Lung (tissue), 12 donors: ENCODE data around the gene CPSF3. TPM values are rescaled to one million over a fixed set of nuclear protein-coding genes. Genes with fewer than 3 reads are reported as not detected.
A peak's percentile ranks its signal among the peaks of the same experiment; 100 is the strongest.
"Not testable (repeated sequence)": the region's sequence is repeated elsewhere in the genome, so short reads cannot be mapped to it uniquely, and the experiment has no call there.

ENCODE experiments used
- ATAC-seq: fragments of 200-7000 bp; cut with Tn5 transposase; one replicate; pipeline ENCODE4 v1.9.1; 2020; ENCODE audit warnings: moderate number of reproducible peaks; ENCODE audit not compliant: insufficient read depth, low FRiP score
- DNase-seq, 3 donors: peaks; one replicate each; pipeline ENCODE4 v3.0.0-alpha.2; 2013 to 2017
- H3K27ac ChIP-seq, 2 donors: one replicate each; pipeline ENCODE4 v1.5.1; 2013; ENCODE audit warnings: mild to moderate bottlenecking in 2 of 2, moderate library complexity in 2 of 2, control low read depth in 1 of 2, inconsistent platforms in 1 of 2, low read depth in 1 of 2, low read length in 1 of 2
- H3K27me3 ChIP-seq, 3 donors: one replicate each; pipeline ENCODE4 v1.5.1; 2013; ENCODE audit warnings: low read length in 2 of 3; ENCODE audit not compliant: control insufficient read depth in 3 of 3, insufficient read depth in 3 of 3
- H3K36me3 ChIP-seq, 4 donors: one replicate each; pipeline ENCODE4 v1.5.1; 2013; ENCODE audit warnings: low read length in 4 of 4, mild to moderate bottlenecking in 1 of 4, moderate library complexity in 1 of 4; ENCODE audit not compliant: control insufficient read depth in 4 of 4, insufficient read depth in 4 of 4
- H3K4me1 ChIP-seq, 5 donors: one replicate each; pipeline ENCODE4 v1.5.1; 2013; ENCODE audit warnings: low read length in 5 of 5, mild to moderate bottlenecking in 2 of 5, moderate library complexity in 1 of 5; ENCODE audit not compliant: control insufficient read depth in 5 of 5, insufficient read depth in 5 of 5
- H3K4me3 ChIP-seq: one replicate; pipeline ENCODE4 v1.5.1; 2013; ENCODE audit warnings: mild to moderate bottlenecking, control low read depth, moderate library complexity
- H3K9ac ChIP-seq, 2 donors: one replicate each; pipeline ENCODE4 v1.5.1; 2013; ENCODE audit warnings: low read length in 2 of 2, control low read depth in 1 of 2; ENCODE audit not compliant: insufficient read depth in 1 of 2
- H3K9me3 ChIP-seq, 4 donors: one replicate each; pipeline ENCODE4 v1.5.1; 2013; ENCODE audit warnings: low read length in 3 of 4, mild to moderate bottlenecking in 1 of 4, moderate library complexity in 1 of 4; ENCODE audit not compliant: control insufficient read depth in 4 of 4, insufficient read depth in 3 of 4
- WGBS, 2 donors: extraction: QIAGEN DNeasy Blood & Tissue Kit; methylation state at CpG; one replicate each; pipeline ENCODE4 v1.1.7; 2013; 5-methylcytosine and 5-hydroxymethylcytosine counted together
- polyA plus RNA-seq, 2 donors: library from polyadenylated mRNA; stranded (reverse); fragments of 200-250 nt; gene quantifications; one replicate each; pipeline ENCODE4 v1.2.1, GENCODE V29; 2013
- total RNA-seq, 2 donors: library from RNA; depleted of rRNA in 1 of 2; stranded (reverse); fragments of >200 nt in 1 of 2; gene quantifications; one replicate each; pipeline ENCODE4 v1.2.1, GENCODE V29; 2014 to 2021
- TF ChIP-seq, protein P1 (sequence below): IDR thresholded peaks from 2 replicates; pipeline ENCODE4 v1.5.1; 2012; ENCODE audit warnings: mild to moderate bottlenecking; ENCODE audit errors: control extremely low read depth, extremely low read depth
- donor health status: control.
- donor health status: control.
- donor health status: Bipolar disorder and iron deficiency.
- donor health status: healthy.
- donor health status: DM: yes; HTN: yes; CAD: no.

Gene CPSF3
- total and polyA plus RNA-seq, 4 donors, result 15.6 to 25.9 (median 20.8) TPM

- no peak overlapping the region for H3K4me3 ChIP-seq
- H3K4me1 ChIP-seq, result peaks cover 0 to 5% (median 0%) of the 10 kb centered on the region in 5 donors
- H3K27ac ChIP-seq, result peak overlapping the region in 1 of 2 donors; percentile 2
- peak overlapping the region in 1 of 2 donors; percentile 5 for H3K9ac ChIP-seq
- DNase-seq (peak in 1 of 3 donors; percentile 16), ATAC-seq (no peak)
- TF ChIP-seq, protein P1, sequence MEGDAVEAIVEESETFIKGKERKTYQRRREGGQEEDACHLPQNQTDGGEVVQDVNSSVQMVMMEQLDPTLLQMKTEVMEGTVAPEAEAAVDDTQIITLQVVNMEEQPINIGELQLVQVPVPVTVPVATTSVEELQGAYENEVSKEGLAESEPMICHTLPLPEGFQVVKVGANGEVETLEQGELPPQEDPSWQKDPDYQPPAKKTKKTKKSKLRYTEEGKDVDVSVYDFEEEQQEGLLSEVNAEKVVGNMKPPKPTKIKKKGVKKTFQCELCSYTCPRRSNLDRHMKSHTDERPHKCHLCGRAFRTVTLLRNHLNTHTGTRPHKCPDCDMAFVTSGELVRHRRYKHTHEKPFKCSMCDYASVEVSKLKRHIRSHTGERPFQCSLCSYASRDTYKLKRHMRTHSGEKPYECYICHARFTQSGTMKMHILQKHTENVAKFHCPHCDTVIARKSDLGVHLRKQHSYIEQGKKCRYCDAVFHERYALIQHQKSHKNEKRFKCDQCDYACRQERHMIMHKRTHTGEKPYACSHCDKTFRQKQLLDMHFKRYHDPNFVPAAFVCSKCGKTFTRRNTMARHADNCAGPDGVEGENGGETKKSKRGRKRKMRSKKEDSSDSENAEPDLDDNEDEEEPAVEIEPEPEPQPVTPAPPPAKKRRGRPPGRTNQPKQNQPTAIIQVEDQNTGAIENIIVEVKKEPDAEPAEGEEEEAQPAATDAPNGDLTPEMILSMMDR, result no peak
- H3K27me3 ChIP-seq, result no peaks in the 10 kb centered on the region
- 78 to 82% methylated on average over 28 of the region's 28 CpGs for WGBS, 2 donors
- H3K36me3 ChIP-seq, result peaks cover 0 to 36% (median 0%) of the 10 kb centered on the region in 4 donors
- no peaks in the 10 kb centered on the region for H3K9me3 ChIP-seq
Measured at GRCh38 chr2:9392898-9393765, 30.3 kb upstream of the CPSF3 start.

GRCh38 chr2:9394816-9395215, 28.6 kb upstream of the CPSF3 start:
- H3K4me3 ChIP-seq, result no peak overlapping the region
- DNase-seq (no peak), ATAC-seq (no peak)
- no peaks in the 10 kb centered on the region for H3K9me3 ChIP-seq
- 94 to 96% methylated on average over 15 of the region's 15 CpGs for WGBS, 2 donors
- no peaks in the 10 kb centered on the region for H3K27me3 ChIP-seq
- peaks cover 0 to 26% (median 0%) of the 10 kb centered on the region in 4 donors for H3K36me3 ChIP-seq
- peaks cover 0 to 5% (median 2%) of the 10 kb centered on the region in 5 donors for H3K4me1 ChIP-seq
- TF ChIP-seq, protein P1, result no peak
- H3K9ac ChIP-seq, result no peak overlapping the region
- H3K27ac ChIP-seq, result no peak overlapping the region

DNA sequence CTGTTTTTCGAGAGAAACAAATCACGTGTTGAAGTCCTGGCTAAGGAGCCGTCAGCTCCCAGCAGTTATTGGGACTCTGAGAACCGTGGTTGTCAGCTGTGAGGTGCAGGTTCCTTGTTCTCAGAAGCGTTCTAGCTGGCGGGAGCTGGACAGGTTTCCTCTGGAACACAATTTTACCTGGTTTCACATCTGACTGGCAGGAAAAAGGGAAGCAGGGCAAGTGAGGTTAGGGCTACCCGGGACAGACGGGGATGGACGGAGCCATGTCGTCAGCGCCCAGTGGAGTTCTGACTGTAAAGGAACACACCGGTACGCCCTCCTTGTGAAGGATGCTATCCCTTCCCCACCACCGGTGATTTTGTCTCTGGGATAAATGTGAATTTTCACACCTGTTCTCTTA, 26.3 kb upstream of the CPSF3 start:
- Histone ChIP-seq H3K4me3 (no peak overlapping the region), H3K27me3 (no peaks in the 10 kb centered on the region), H3K9me3 (no peaks in the 10 kb centered on the region), H3K4me1 (peaks cover 0 to 5% (median 2%) of the 10 kb centered on the region in 5 donors), H3K36me3 (peaks cover 0 to 30% (median 0%) of the 10 kb centered on the region in 4 donors), H3K27ac (no peak overlapping the region), H3K9ac (no peak overlapping the region)
- no peak for DNase-seq
- no peak for ATAC-seq
- whole genome bisulfite sequencing, 2 donors, result 93 to 96% methylated on average over 14 of the region's 14 CpGs
- TF ChIP-seq, protein P1, result no peak

DNA sequence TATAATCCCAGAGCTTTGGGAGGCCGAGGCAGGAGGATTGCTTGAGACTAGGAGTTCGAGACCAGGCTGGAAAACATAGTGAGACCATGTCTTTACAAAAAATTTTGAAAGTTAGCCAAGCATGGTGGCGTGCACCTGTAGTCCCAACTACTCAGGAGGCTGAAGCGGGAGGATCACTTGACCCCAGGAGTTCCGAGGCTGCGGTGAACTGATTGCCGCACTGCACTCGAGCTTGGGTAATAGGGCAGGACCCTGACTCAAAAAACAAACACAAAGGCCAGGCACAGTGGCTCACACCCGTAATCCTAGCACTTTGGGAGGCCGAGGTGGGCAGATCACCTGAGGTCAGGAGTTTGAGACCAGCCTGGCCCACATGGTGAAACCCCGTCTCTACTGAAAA, 25.2 kb upstream of the CPSF3 start:
- H3K9me3 ChIP-seq, H3K9ac ChIP-seq, H3K27me3 ChIP-seq, H3K4me3 ChIP-seq, H3K4me1 ChIP-seq, DNase-seq, ATAC-seq: not testable (repeated sequence)
- WGBS, 2 donors, result 97 to 98% methylated on average over 11 of the region's 11 CpGs
- Histone ChIP-seq H3K27ac (peak overlapping the region in 1 of 2 donors; percentile 53), H3K36me3 (peaks cover 0 to 29% (median 0%) of the 10 kb centered on the region in 4 donors)
